ENCODE measurements around the gene TST. TPM values are rescaled to one million over a fixed set of nuclear protein-coding genes. Genes with fewer than 3 reads are reported as not detected.

Gene TST
- total and polyA plus RNA-seq, 11 donors = 35.8 to 143 (median 58.1) TPM

DNA sequence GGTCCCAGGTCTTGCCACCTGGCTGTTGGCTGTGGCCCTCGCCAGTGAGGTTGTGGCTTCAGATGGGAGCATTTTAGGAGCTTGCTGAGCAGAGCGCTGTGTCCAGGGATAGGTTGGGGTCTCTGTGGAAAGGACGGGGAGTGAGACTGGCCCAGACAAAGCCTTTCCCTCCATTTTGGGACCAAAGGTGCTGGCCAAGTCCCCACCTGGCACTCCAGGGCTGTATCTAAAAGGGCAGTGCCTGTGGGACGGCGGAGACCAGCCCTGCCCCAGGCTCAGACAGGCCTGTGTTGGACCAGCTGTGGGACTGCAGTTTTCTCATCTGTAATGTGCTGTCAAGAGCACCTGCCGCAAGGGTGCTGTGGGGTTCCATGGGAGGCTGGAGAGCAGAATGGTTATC is 27.3 kb upstream of the TST start:
- H3K4me1 ChIP-seq = peaks cover 0 to 13% (median 2%) of the 10 kb centered on the region in 12 donors
- ATAC-seq = no peak
- 90 to 100% (median 91%) methylated on average over 3 to 6 of the region's 6 CpGs for WGBS, 4 donors
- DNase-seq = no peak
- peaks cover 0 to 6% (median 0%) of the 10 kb centered on the region in 9 donors for H3K27me3 ChIP-seq
- H3K4me3 ChIP-seq = no peak overlapping the region
- no peak for TF ChIP-seq POLR2A (IDR thresholded peaks at IDR 0.05)
- TF ChIP-seq, protein P1, sequence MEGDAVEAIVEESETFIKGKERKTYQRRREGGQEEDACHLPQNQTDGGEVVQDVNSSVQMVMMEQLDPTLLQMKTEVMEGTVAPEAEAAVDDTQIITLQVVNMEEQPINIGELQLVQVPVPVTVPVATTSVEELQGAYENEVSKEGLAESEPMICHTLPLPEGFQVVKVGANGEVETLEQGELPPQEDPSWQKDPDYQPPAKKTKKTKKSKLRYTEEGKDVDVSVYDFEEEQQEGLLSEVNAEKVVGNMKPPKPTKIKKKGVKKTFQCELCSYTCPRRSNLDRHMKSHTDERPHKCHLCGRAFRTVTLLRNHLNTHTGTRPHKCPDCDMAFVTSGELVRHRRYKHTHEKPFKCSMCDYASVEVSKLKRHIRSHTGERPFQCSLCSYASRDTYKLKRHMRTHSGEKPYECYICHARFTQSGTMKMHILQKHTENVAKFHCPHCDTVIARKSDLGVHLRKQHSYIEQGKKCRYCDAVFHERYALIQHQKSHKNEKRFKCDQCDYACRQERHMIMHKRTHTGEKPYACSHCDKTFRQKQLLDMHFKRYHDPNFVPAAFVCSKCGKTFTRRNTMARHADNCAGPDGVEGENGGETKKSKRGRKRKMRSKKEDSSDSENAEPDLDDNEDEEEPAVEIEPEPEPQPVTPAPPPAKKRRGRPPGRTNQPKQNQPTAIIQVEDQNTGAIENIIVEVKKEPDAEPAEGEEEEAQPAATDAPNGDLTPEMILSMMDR (IDR thresholded peaks at IDR 0.05) = no peak
- no peak overlapping the region for H3K27ac ChIP-seq
- intact Hi-C loops (cut with DNase I) = loop anchor here in 5 of 10 donors (10.0 kb wide), 2 partner anchors 172 to 262 kb away; no protein-coding TSS in a partner anchor
- no peaks in the 10 kb centered on the region for H3K9me3 ChIP-seq
- H3K36me3 ChIP-seq = no peaks in the 10 kb centered on the region

GRCh38 chr22:37045958-37046357 is 26.7 kb upstream of the TST start:
- Histone ChIP-seq H3K36me3 (no peaks in the 10 kb centered on the region), H3K27me3 (peaks cover 0 to 6% (median 0%) of the 10 kb centered on the region in 9 donors), H3K27ac (no peak overlapping the region), H3K9me3 (no peaks in the 10 kb centered on the region), H3K4me3 (no peak overlapping the region), H3K4me1 (peaks cover 0 to 9% (median 0%) of the 10 kb centered on the region in 12 donors)
- no peak for ATAC-seq
- no peak for TF ChIP-seq POLR2A (IDR thresholded peaks at IDR 0.05)
- TF ChIP-seq, protein P1 (IDR thresholded peaks at IDR 0.05) = peak in 11 of 12 donors; percentile 11 to 57 (median 32)
- 37 to 44% (median 39%) methylated on average over 4 of the region's 4 CpGs for WGBS, 4 donors
- no peak for DNase-seq
- intact Hi-C loops (cut with DNase I) = loop anchor here in 5 of 10 donors (10.0 kb wide), 2 partner anchors 171 to 261 kb away; no protein-coding TSS in a partner anchor

DNA sequence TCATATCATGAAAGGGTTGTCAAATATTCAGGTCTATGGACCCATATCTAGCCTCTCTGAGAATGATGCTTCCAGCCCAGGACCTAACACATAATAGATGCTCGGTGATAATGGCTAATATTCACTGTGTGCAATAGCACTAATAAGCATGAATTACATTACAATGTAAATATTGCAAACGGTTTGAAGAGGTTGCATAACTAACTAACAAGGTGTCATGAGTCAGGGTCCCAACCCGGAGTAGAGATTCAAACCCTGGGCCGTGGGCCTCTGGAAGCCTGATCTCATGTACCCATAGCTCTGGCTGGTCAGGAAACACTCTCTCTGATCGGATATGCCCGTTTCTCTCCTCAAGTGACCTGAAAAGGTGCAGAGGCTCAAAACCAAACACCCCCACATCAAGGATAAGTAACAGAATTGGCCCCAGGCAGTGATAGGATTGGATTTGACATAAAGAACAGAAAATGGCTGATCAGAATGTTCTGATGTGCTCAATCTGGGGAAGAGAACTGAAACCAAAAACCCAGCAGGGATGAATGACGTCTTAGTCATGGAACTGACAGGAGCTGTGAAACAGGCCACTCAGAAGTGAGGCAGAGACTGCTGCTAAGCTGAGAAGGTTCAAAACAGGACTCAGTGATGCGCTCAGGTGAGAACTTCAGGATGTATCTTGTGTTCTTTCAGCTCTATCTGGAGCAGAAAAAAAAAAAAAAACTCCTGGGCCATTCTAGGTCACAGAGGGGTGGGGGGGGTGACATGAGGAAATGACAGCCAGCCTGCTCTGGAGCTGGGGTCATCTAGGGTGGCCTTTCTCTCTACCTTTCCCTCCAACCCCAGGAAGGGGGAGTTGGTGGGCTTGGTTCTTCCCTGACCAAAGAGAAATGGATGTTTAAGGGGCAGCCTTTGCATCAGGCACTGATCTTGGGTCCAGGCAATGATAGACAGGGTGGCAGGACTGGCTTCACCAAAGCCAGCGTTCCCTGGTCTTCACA is 25.7 kb upstream of the TST start:
- Histone ChIP-seq H3K36me3 (no peaks in the 10 kb centered on the region), H3K4me1 (peaks cover 0 to 7% (median 0%) of the 10 kb centered on the region in 12 donors), H3K27me3 (peaks cover 0 to 6% (median 0%) of the 10 kb centered on the region in 9 donors), H3K4me3 (no peak overlapping the region), H3K9me3 (no peaks in the 10 kb centered on the region), H3K27ac (no peak overlapping the region)
- no peak for DNase-seq
- no peak for ATAC-seq
- WGBS, 4 donors = 84 to 88% (median 86%) methylated on average over 9 of the region's 9 CpGs
- TF ChIP-seq, protein P1 (IDR thresholded peaks at IDR 0.05) = no peak
- TF ChIP-seq POLR2A (IDR thresholded peaks at IDR 0.05) = no peak
- intact Hi-C loops (cut with DNase I) = loop anchor here in 6 of 10 donors (1.0 to 10.0 kb wide), 5 partner anchors 170 to 263 kb away; no protein-coding TSS in a partner anchor

All from heart left ventricle (tissue), 16 donors.